Thymus (tissue), 11 donors: ENCODE data around the gene MMRN1. TPM values are rescaled to one million over a fixed set of nuclear protein-coding genes. Genes with fewer than 3 reads are reported as not detected.

Experiments used
- DNase-seq, 9 donors: peaks; one replicate each; pipeline ENCODE4 v3.0.0-alpha.2; 2013; ENCODE audit warnings: low spot score in 9 of 9, low read depth in 6 of 9, missing footprints in 1 of 9
- H3K27ac ChIP-seq, 2 donors: one replicate each; pipeline ENCODE4 v1.5.1; 2013; ENCODE audit warnings: control low read depth in 1 of 2, low read depth in 1 of 2, low read length in 1 of 2, mild to moderate bottlenecking in 1 of 2, moderate library complexity in 1 of 2
- H3K27me3 ChIP-seq, 2 donors: one replicate each; pipeline ENCODE4 v1.5.1; 2013; ENCODE audit warnings: low read length in 1 of 2; ENCODE audit not compliant: control insufficient read depth in 2 of 2, insufficient read depth in 1 of 2
- H3K36me3 ChIP-seq, 2 donors: one replicate each; pipeline ENCODE4 v1.5.1; 2013; ENCODE audit warnings: low read length in 1 of 2, mild to moderate bottlenecking in 1 of 2, moderate library complexity in 1 of 2; ENCODE audit not compliant: control insufficient read depth in 2 of 2, insufficient read depth in 2 of 2
- H3K4me1 ChIP-seq, 2 donors: one replicate each; pipeline ENCODE4 v1.5.1; 2013; ENCODE audit warnings: low read length in 2 of 2; ENCODE audit not compliant: control insufficient read depth in 2 of 2, insufficient read depth in 2 of 2
- H3K4me3 ChIP-seq, 2 donors: one replicate each; pipeline ENCODE4 v1.5.1; 2013; ENCODE audit warnings: low read length in 2 of 2, control low read depth in 1 of 2, mild to moderate bottlenecking in 1 of 2
- H3K9me3 ChIP-seq, 2 donors: one replicate each; pipeline ENCODE4 v1.5.1; 2013; ENCODE audit warnings: low read length in 1 of 2, mild to moderate bottlenecking in 1 of 2; ENCODE audit not compliant: control insufficient read depth in 2 of 2, insufficient read depth in 1 of 2
- WGBS: extraction: QIAGEN DNeasy Blood & Tissue Kit; methylation state at CpG from one replicate; pipeline ENCODE4 v1.1.7; 2013; 5-methylcytosine and 5-hydroxymethylcytosine counted together
- polyA plus RNA-seq: library from polyadenylated mRNA; stranded (reverse); fragments of 200-250 nt; gene quantifications from one replicate; pipeline ENCODE4 v1.2.3, GENCODE V29; 2013
- total RNA-seq: library from RNA; stranded (reverse); fragments of 120-200 nt; gene quantifications from one replicate; pipeline ENCODE4 v1.2.4, GENCODE V29; 2013
- donor health status: healthy.

Gene MMRN1
- total and polyA plus RNA-seq, 2 donors = 4.5 to 5.3 TPM

GRCh38 chr4:90002441-90003062 lies 107.9 kb downstream of the MMRN1 start:
- Histone ChIP-seq H3K9me3 (no peaks in the 10 kb centered on the region), H3K4me1 (no peaks in the 10 kb centered on the region), H3K4me3 (no peak overlapping the region), H3K27me3 (no peaks in the 10 kb centered on the region), H3K36me3 (no peaks in the 10 kb centered on the region), H3K27ac (no peak overlapping the region)
- 92% methylated on average over 5 of the region's 5 CpGs for WGBS
- DNase-seq = no peak

Other genes with a start within 250 kb of the MMRN1 start
- gene SNCA, start 57.7 kb upstream of the MMRN1 start, total RNA-seq = 14.1 TPM
- gene SNCA, start 57.7 kb upstream of the MMRN1 start, polyA plus RNA-seq = 7.9 TPM
- 8.7 TPM for gene CCSER1, start 232.5 kb downstream of the MMRN1 start, total RNA-seq
- 2.0 TPM for gene CCSER1, start 232.5 kb downstream of the MMRN1 start, polyA plus RNA-seq